NAMALWA (cell line): ENCODE data around the gene HCCS.
"Not testable (repeated sequence)": the region's sequence is repeated elsewhere in the genome, so short reads cannot be mapped to it uniquely, and the experiment has no call there.

Source experiments
- DNase-seq: peaks from one replicate; pipeline ENCODE4 v3.0.0-alpha.2; 2015; ENCODE audit warnings: low spot score

Gene HCCS

GRCh38 chrX:11123087-11123486 is 12.0 kb downstream of the HCCS start:
- not testable (repeated sequence) for DNase-seq

DNA sequence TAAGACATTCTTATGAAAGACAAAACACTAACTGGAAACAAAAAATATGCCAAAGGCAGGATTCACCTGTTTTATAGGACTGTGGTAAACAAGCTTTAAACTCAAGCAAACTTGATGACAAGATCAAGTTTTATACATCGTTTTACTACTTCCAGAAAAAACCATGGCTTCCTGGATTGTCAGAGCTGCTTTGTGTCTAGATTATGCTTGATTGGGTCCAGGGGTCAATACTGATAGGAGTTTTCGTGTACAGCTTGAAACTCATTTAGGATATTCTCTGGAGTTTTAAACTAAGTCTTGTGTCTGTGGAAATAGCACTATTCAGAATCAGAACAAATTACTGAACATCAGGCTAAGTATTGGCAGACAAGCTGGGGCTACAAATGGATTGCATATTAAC is 13.0 kb downstream of the HCCS start:
- no peak for DNase-seq

- DNase-seq, result no peak
These were observed 13.9 kb downstream of the HCCS start for GRCh38 chrX:11125060-11125459.

GRCh38 chrX:11129534-11130105 is 18.5 kb downstream of the HCCS start:
- no peak for DNase-seq

DNA sequence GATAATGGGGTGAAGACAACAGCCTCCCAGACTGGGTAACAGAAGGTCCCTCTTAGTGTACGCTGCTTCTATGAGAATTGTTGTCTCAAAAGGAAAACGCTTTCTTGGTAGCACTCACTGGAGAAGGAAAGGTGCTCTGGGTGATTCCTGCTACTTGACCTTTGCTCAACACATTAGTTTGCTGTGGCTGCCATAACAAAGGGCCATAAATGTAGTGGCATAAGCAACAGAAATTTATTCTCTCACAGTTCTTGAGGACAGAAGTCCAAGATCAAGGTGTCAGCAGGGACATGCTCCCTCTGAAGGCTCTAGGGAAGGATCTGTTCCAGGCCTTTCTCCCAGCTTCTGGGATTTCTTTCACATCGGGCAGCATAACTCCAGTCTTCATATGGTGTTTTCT is 19.0 kb downstream of the HCCS start:
- DNase-seq, result no peak

GRCh38 chrX:11131146-11131545 is 20.0 kb downstream of the HCCS start:
- no peak for DNase-seq

- DNase-seq, result no peak
These were observed 24.5 kb downstream of the HCCS start for GRCh38 chrX:11135564-11136185.

DNA sequence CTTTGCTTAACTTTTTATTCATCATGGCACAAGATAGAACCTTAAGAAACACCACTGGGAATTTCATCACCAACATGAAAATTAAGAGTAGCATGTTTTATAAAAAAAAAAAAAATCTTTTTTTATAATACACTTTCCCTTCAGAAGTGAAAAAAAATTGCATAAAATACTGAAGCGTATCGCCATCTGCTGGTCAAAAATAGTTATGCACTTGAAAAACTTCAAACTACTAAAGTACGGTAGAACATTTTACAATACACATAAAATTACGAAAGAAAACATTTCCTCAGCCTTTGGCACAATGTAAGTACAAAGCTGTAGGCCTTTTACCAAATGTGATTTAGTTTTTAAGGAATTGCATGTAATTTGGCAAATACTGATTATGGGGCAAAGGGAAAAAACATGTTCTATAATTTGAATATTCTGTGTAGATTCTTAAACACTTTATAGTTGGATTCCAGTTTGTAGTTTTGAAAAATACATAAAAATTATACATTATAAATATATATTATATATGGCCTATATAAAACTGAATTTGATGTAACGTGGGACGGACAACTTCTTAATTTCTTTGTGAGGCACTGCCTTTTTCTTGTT is 26.5 kb downstream of the HCCS start:
- peak; percentile 57 for DNase-seq

- no peak for DNase-seq
These were observed 27.6 kb downstream of the HCCS start for GRCh38 chrX:11138498-11139390.

DNA sequence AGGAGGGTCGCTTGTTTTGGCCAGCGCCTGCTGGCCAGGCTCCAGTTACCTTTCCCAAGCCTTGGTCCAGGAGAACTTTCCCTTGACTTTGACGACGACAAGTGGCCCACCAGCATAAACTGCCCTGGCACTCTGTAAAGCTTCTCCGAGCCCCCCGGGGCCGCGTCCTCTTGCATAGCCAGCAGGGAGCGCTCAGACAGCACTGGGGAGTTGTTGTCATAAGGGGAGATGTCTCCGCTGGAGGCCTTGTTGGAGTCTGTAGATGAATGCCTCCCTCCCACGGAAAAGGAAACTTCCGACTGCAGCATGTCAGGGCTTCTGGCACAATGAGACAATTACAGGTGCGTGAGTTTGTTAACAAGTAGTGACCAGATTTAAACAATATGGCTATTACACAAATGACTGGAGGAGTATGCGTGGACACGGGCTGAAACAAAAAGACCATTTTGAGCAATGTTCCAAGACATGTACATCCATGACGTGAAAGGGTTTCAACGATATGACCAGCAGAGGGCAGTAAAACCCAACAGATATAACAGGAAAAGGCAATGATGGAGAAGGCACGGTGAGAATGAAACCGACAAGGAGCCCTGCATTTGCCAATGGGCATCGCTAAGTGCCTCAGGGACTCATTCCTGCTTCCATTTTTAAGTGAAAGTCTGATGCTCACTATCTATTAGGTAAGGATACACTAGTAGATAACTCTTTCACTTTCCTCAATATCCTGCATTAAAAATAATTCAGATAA is 33.0 kb downstream of the HCCS start:
- peak; percentile 84 for DNase-seq

GRCh38 chrX:11146411-11146810 is 35.3 kb downstream of the HCCS start:
- DNase-seq, result no peak

DNA sequence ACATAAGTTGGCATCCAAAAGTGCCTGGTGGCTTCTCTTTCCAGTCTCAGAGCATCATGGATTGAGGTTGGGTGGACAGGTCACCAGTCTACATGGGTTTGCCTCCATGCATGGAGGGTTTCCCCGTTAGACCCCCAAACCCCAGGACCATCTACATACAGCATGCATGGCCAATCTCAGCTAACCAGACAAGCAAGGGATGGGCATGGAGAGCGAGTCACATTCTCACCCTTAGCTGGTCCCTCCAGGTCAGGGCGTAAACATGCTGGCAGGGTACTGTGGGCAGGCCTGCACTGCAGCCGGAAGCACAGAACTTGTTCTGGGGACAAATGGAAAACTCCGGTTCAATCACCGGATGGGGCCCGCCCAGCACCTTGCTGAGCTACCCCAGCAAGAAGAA is 37.3 kb downstream of the HCCS start:
- DNase-seq, result no peak

DNA sequence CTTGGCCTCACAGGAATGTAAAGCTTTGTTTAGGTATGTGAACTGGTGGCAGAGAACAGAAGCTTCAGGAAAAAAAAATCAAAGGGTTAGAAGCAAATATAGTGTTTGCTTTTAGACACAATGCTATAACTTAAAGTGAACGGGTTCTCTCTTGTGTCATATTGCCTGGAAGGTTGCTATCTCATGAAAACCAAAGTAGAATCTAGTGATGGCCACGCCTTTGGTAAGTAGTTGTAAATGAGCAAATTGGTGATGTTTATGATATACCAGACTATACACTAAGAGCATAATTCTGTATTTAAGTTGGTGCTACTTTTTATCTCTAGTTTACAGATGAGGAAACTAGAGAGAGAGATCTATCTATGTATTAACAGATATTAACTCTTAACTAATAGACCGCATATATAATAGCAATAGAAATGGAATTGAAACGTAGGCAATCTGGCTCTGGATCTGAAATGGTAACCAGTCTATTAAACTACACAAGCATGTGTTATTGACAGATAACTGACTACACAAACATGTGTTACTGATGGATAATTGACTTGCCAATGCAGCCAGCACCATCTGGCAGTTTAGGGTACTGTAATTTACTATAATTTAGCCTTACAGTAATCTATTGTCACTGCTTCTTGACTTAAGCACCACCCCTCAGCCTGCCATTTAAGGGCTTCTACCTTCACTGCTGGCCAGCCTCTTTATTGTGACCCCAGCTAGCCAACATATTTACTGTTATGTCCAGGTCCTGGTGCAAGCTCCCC is 40.8 kb downstream of the HCCS start:
- no peak for DNase-seq

GRCh38 chrX:11159149-11159548 is 48.0 kb downstream of the HCCS start:
- no peak for DNase-seq

- DNase-seq, result no peak
These were observed 53.3 kb downstream of the HCCS start for GRCh38 chrX:11164433-11164832.

- DNase-seq, result no peak
These were observed 60.8 kb downstream of the HCCS start for GRCh38 chrX:11171956-11172355.

- no peak for DNase-seq
These were observed 61.3 kb downstream of the HCCS start for GRCh38 chrX:11172415-11172814.
